Heart left ventricle (tissue), 13 donors: ENCODE results near the gene LYPD1.

ENCODE experiments used
- POLR2A ChIP-seq, 2 donors: fragments of 450-650 bp; IDR thresholded peaks; one replicate each; pipeline ENCODE4 v1.6.1; 2017; ENCODE audit warnings: antibody characterized with exemption in 2 of 2, mild to moderate bottlenecking in 2 of 2, moderate library complexity in 2 of 2
- TF ChIP-seq, protein P1 (sequence below), 12 donors: fragments of 200-600 bp; sonication (generic) in 4 of 12; IDR thresholded peaks; one replicate each; pipeline versions ENCODE4 v1.5.0 to v1.8.0; 2018 to 2022; ENCODE audit warnings: antibody characterized with exemption in 12 of 12, mild to moderate bottlenecking in 5 of 12
- donor health status: ischemic (EF 13 %, LVEDD 7.1; RV severe dilation, severe dysfunction).
- donor health status: DM: no; HTN: yes; CAD: no.
- donor health status: DM: no; HTN: no; CAD: no.
- donor health status: ischemic (EF 25% LVEDD 6.9; RV normal size, moderate dysfunction).
- donor health status: ischemic (EF 25% LVEDD 5.7; RV mildly dilated, moderate dysfunction).
- donor health status: ischemic (EF 35%, LVEDD 5.7; RV mildly dilated, moderate dysfunction).
- donor health status: nonischemic (EF 11% LVEDD 7.7; RV severe dilation, severe dysfunction).
- donor health status: DM: yes; HTN: yes; CAD: no.
- donor health status: PGD.
- donor health status: ischemic (EF 29% LVEDD 5.4; RV normal size, mild dysfunction).
- donor health status: nonischemic (EF 23%, LVEDD 6.1; RV moderate dilation, normal function).

DNA sequence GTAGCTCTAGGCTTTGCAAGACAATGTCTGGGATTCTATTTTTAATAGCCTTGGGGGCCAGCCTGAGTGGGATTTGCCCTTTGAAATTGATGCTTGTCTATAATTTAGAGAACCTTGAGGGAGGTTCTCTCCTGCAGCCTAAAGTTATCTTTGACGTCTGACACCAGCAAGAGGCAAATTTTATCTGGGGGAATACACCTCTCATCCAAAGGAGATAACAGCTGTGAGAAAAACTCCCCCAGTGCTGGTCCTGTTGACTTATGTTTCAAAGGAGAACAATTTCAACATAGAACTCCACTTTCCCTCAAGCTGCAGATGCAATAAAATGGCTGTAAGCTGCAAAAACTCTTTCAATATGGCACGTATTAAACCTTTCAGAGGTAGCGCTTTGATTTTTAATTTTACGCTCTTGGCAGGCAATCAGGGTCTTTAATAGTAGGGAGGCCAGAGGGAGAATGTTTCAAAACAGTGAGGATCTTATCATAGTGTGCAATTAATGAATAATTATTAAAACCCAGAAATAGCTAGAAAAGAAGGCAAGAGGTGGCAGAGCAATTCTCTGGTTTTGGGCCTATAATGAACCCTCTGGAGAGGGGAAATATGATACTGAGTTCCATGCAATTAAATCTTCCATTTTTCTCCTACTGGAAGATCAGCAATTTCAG, 62.4 kb downstream of the LYPD1 start:
- TF ChIP-seq POLR2A (IDR thresholded peaks at IDR 0.05): no peak
- TF ChIP-seq, protein P1, sequence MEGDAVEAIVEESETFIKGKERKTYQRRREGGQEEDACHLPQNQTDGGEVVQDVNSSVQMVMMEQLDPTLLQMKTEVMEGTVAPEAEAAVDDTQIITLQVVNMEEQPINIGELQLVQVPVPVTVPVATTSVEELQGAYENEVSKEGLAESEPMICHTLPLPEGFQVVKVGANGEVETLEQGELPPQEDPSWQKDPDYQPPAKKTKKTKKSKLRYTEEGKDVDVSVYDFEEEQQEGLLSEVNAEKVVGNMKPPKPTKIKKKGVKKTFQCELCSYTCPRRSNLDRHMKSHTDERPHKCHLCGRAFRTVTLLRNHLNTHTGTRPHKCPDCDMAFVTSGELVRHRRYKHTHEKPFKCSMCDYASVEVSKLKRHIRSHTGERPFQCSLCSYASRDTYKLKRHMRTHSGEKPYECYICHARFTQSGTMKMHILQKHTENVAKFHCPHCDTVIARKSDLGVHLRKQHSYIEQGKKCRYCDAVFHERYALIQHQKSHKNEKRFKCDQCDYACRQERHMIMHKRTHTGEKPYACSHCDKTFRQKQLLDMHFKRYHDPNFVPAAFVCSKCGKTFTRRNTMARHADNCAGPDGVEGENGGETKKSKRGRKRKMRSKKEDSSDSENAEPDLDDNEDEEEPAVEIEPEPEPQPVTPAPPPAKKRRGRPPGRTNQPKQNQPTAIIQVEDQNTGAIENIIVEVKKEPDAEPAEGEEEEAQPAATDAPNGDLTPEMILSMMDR (IDR thresholded peaks at IDR 0.05): no peak
